Dendritic cell treated with granulocyte-macrophage colony-stimulating factor and Interleukin-4, amounts not matched to agents 40 ng/mL and 50 ng/mL, for 4 days (primary cell): ENCODE results near the gene NANOS3.

Source experiments
- H3K27ac Mint-ChIP-seq: one replicate; pipeline ENCODE4 v1.8.0; 2022; ENCODE audit warnings: mild to moderate bottlenecking, mixed read lengths
- H3K27me3 Mint-ChIP-seq: one replicate; pipeline ENCODE4 v1.8.0; 2022; ENCODE audit warnings: mild to moderate bottlenecking, mixed read lengths
- H3K36me3 Mint-ChIP-seq: one replicate; pipeline ENCODE4 v1.8.0; 2022; ENCODE audit warnings: low read depth, mixed read lengths
- H3K4me1 Mint-ChIP-seq: one replicate; pipeline ENCODE4 v1.8.0; 2022; ENCODE audit warnings: low read depth, mixed read lengths
- H3K4me3 Mint-ChIP-seq: one replicate; pipeline ENCODE4 v1.8.0; 2022; ENCODE audit warnings: mild to moderate bottlenecking, moderate library complexity, mixed read lengths
- H3K9me3 Mint-ChIP-seq: one replicate; pipeline ENCODE4 v1.8.0; 2022; ENCODE audit warnings: mixed read lengths
- intact Hi-C: fragments of 100-400 bp; cut with micrococcal nuclease; formaldehyde crosslinking; loops from one replicate; pipeline ENCODE4 v1.15.0; 2022

The NANOS3 gene

GRCh38 chr19:13881692-13882418, 4.9 kb downstream of the NANOS3 start:
- Mint-ChIP-seq H3K27me3 (peaks cover 28% of the 10 kb centered on the region), H3K36me3 (no peaks in the 10 kb centered on the region), H3K27ac (peak overlapping the region; percentile 87), H3K4me1 (peaks cover 39% of the 10 kb centered on the region), H3K9me3 (no peaks in the 10 kb centered on the region), H3K4me3 (peak overlapping the region; percentile 17)
- intact Hi-C loops: loop anchor here (2.0 to 5.0 kb wide), 3 partner anchors 71 to 190 kb away; partner anchors contain the start of genes DCAF15 and MISP3

- Mint-ChIP-seq H3K4me3 (no peak overlapping the region), H3K4me1 (peaks cover 39% of the 10 kb centered on the region), H3K27ac (peak overlapping the region; percentile 87), H3K9me3 (no peaks in the 10 kb centered on the region), H3K27me3 (peaks cover 34% of the 10 kb centered on the region), H3K36me3 (no peaks in the 10 kb centered on the region)
- intact Hi-C loops: loop anchor here (5.0 kb wide), 2 partner anchors 165 to 190 kb away; partner anchors contain the start of gene MISP3
Measured at GRCh38 chr19:13882419-13882795, 5.5 kb downstream of the NANOS3 start.

- H3K4me3 Mint-ChIP-seq: no peak overlapping the region
- intact Hi-C loops: loop anchor here (5.0 kb wide), 2 partner anchors 164 to 189 kb away; partner anchors contain the start of gene MISP3
- no peaks in the 10 kb centered on the region for H3K9me3 Mint-ChIP-seq
- H3K27me3 Mint-ChIP-seq: peaks cover 36% of the 10 kb centered on the region
- H3K4me1 Mint-ChIP-seq: peaks cover 39% of the 10 kb centered on the region
- H3K36me3 Mint-ChIP-seq: no peaks in the 10 kb centered on the region
- peak overlapping the region; percentile 87 for H3K27ac Mint-ChIP-seq
Measured at GRCh38 chr19:13882836-13883235, 5.9 kb downstream of the NANOS3 start.

- intact Hi-C loops: loop anchor here (5.0 kb wide), 2 partner anchors 164 to 189 kb away; partner anchors contain the start of gene MISP3
- Mint-ChIP-seq H3K27me3 (peaks cover 37% of the 10 kb centered on the region), H3K4me3 (no peak overlapping the region), H3K9me3 (no peaks in the 10 kb centered on the region), H3K27ac (peak overlapping the region; percentile 41), H3K4me1 (peaks cover 39% of the 10 kb centered on the region), H3K36me3 (no peaks in the 10 kb centered on the region)
Measured at GRCh38 chr19:13883516-13884064, 6.7 kb downstream of the NANOS3 start.

- no peaks in the 10 kb centered on the region for H3K9me3 Mint-ChIP-seq
- H3K27me3 Mint-ChIP-seq: peaks cover 40% of the 10 kb centered on the region
- H3K4me1 Mint-ChIP-seq: peaks cover 39% of the 10 kb centered on the region
- no peak overlapping the region for H3K4me3 Mint-ChIP-seq
- H3K27ac Mint-ChIP-seq: no peak overlapping the region
- no peaks in the 10 kb centered on the region for H3K36me3 Mint-ChIP-seq
- intact Hi-C loops: loop anchor here (5.0 kb wide), 2 partner anchors 162 to 187 kb away; partner anchors contain the start of gene MISP3
Measured at GRCh38 chr19:13884726-13885591, 8.0 kb downstream of the NANOS3 start.

- intact Hi-C loops: no loop called here
- H3K27ac Mint-ChIP-seq: no peak overlapping the region
- peaks cover 32% of the 10 kb centered on the region for H3K4me1 Mint-ChIP-seq
- H3K4me3 Mint-ChIP-seq: no peak overlapping the region
- H3K9me3 Mint-ChIP-seq: no peaks in the 10 kb centered on the region
- H3K27me3 Mint-ChIP-seq: peaks cover 40% of the 10 kb centered on the region
- no peaks in the 10 kb centered on the region for H3K36me3 Mint-ChIP-seq
Measured at GRCh38 chr19:13885826-13886365, 9.0 kb downstream of the NANOS3 start.

- H3K4me3 Mint-ChIP-seq: no peak overlapping the region
- H3K27me3 Mint-ChIP-seq: peaks cover 40% of the 10 kb centered on the region
- intact Hi-C loops: no loop called here
- H3K27ac Mint-ChIP-seq: no peak overlapping the region
- H3K36me3 Mint-ChIP-seq: no peaks in the 10 kb centered on the region
- no peaks in the 10 kb centered on the region for H3K9me3 Mint-ChIP-seq
- H3K4me1 Mint-ChIP-seq: peaks cover 21% of the 10 kb centered on the region
Measured at GRCh38 chr19:13887018-13887436, 10.1 kb downstream of the NANOS3 start.

GRCh38 chr19:13887517-13887916, 10.6 kb downstream of the NANOS3 start:
- Mint-ChIP-seq H3K9me3 (no peaks in the 10 kb centered on the region), H3K4me3 (no peak overlapping the region), H3K27me3 (peaks cover 40% of the 10 kb centered on the region), H3K36me3 (no peaks in the 10 kb centered on the region), H3K27ac (no peak overlapping the region), H3K4me1 (peaks cover 16% of the 10 kb centered on the region)
- intact Hi-C loops: no loop called here

GRCh38 chr19:13888281-13888680, 11.3 kb downstream of the NANOS3 start:
- H3K4me1 Mint-ChIP-seq: peaks cover 8% of the 10 kb centered on the region
- H3K9me3 Mint-ChIP-seq: no peaks in the 10 kb centered on the region
- intact Hi-C loops: no loop called here
- H3K27ac Mint-ChIP-seq: no peak overlapping the region
- H3K4me3 Mint-ChIP-seq: no peak overlapping the region
- H3K27me3 Mint-ChIP-seq: peaks cover 40% of the 10 kb centered on the region
- H3K36me3 Mint-ChIP-seq: no peaks in the 10 kb centered on the region

- peaks cover 27% of the 10 kb centered on the region for H3K27me3 Mint-ChIP-seq
- no peaks in the 10 kb centered on the region for H3K9me3 Mint-ChIP-seq
- H3K27ac Mint-ChIP-seq: no peak overlapping the region
- intact Hi-C loops: no loop called here
- no peak overlapping the region for H3K4me3 Mint-ChIP-seq
- H3K4me1 Mint-ChIP-seq: no peaks in the 10 kb centered on the region
- H3K36me3 Mint-ChIP-seq: no peaks in the 10 kb centered on the region
Measured at GRCh38 chr19:13890136-13890535, 13.2 kb downstream of the NANOS3 start.

GRCh38 chr19:13892870-13893269, 15.9 kb downstream of the NANOS3 start:
- Mint-ChIP-seq H3K27ac (no peak overlapping the region), H3K36me3 (no peaks in the 10 kb centered on the region), H3K9me3 (no peaks in the 10 kb centered on the region), H3K4me3 (no peak overlapping the region), H3K27me3 (peaks cover 3% of the 10 kb centered on the region), H3K4me1 (no peaks in the 10 kb centered on the region)
- intact Hi-C loops: no loop called here

- Mint-ChIP-seq H3K27ac (no peak overlapping the region), H3K4me3 (no peak overlapping the region), H3K9me3 (no peaks in the 10 kb centered on the region), H3K36me3 (no peaks in the 10 kb centered on the region), H3K4me1 (no peaks in the 10 kb centered on the region), H3K27me3 (peaks cover 1% of the 10 kb centered on the region)
- intact Hi-C loops: no loop called here
Measured at GRCh38 chr19:13894552-13894951, 17.6 kb downstream of the NANOS3 start.

GRCh38 chr19:13896227-13896626, 19.3 kb downstream of the NANOS3 start:
- H3K9me3 Mint-ChIP-seq: no peaks in the 10 kb centered on the region
- no peaks in the 10 kb centered on the region for H3K36me3 Mint-ChIP-seq
- H3K4me1 Mint-ChIP-seq: peaks cover 8% of the 10 kb centered on the region
- H3K4me3 Mint-ChIP-seq: no peak overlapping the region
- H3K27me3 Mint-ChIP-seq: peaks cover 1% of the 10 kb centered on the region
- no peak overlapping the region for H3K27ac Mint-ChIP-seq
- intact Hi-C loops: no loop called here
